A673 (cell line): ENCODE data around the gene SLC12A6. TPM values are rescaled to one million over a fixed set of nuclear protein-coding genes. Genes with fewer than 3 reads are reported as not detected.
A peak's percentile ranks its signal among the peaks of the same experiment; 100 is the strongest.

Experiments used
- BruUV-seq: library from RNA; stranded (reverse); fragments of 400-500 nt; replicated peaks from 2 replicates; lab custom pipeline; 2021; lab: Mats Ljungman, UMichigan
- CTCF ChIA-PET: fragments of 300-600 bp; sonication (Branson Sonifier 250); formaldehyde crosslinking; loops from one replicate; lab custom pipeline; 2022; ENCODE audit warnings: antibody characterized with exemption; lab: Charles Lee
- POLR2A ChIA-PET: fragments of 300-600 bp; sonication (Branson Sonifier 250); formaldehyde crosslinking; loops from one replicate; lab custom pipeline; 2022; ENCODE audit warnings: antibody characterized with exemption; ENCODE audit not compliant: low non-redundant PET; lab: Charles Lee
- DNase-seq: peaks from one replicate; pipeline ENCODE4 v3.0.0-alpha.2; 2015; ENCODE audit warnings: low spot score
- H3K27ac ChIP-seq: fragments of 200-600 bp; sonication (generic); 2 replicates; pipeline ENCODE4 v1.5.1; 2016; ENCODE audit warnings: mixed run types, low read depth, mild to moderate bottlenecking, mixed read lengths, antibody characterized with exemption, low read length; ENCODE audit not compliant: poor library complexity, severe bottlenecking
- H3K27me3 ChIP-seq: fragments of 200-600 bp; sonication (generic); replicated peaks from 2 replicates; pipeline ENCODE4 v1.6.1; 2017; ENCODE audit warnings: mixed run types, low read depth, mild to moderate bottlenecking, mixed read lengths, antibody characterized with exemption, low read length; ENCODE audit not compliant: insufficient read depth, poor library complexity
- H3K36me3 ChIP-seq: fragments of 200-600 bp; sonication (generic); 2 replicates; pipeline ENCODE4 v1.6.1; 2016; ENCODE audit warnings: mixed run types, mild to moderate bottlenecking, mixed read lengths, antibody characterized with exemption, low read length; ENCODE audit not compliant: insufficient read depth, poor library complexity, severe bottlenecking
- H3K4me1 ChIP-seq: fragments of 200-600 bp; sonication (generic); 2 replicates; pipeline ENCODE4 v1.6.1; 2017; ENCODE audit warnings: mixed run types, mild to moderate bottlenecking, mixed read lengths, antibody characterized with exemption, low read length; ENCODE audit not compliant: insufficient read depth, poor library complexity, severe bottlenecking
- H3K4me3 ChIP-seq: fragments of 200-600 bp; sonication (generic); 2 replicates; pipeline ENCODE4 v1.5.1; 2016; ENCODE audit warnings: low read depth, mixed run types, mild to moderate bottlenecking, mixed read lengths, low read length; ENCODE audit not compliant: poor library complexity, severe bottlenecking
- H3K9me3 ChIP-seq: fragments of 200-600 bp; sonication (generic); 2 replicates; pipeline ENCODE4 v1.6.1; 2016; ENCODE audit warnings: mixed run types, low read depth, mild to moderate bottlenecking, mixed read lengths, antibody characterized with exemption, low read length; ENCODE audit not compliant: poor library complexity, severe bottlenecking
- EZH2 ChIP-seq: fragments of 200-600 bp; sonication (generic); IDR thresholded peaks from 2 replicates; pipeline ENCODE4 v1.6.1; 2017; ENCODE audit warnings: borderline replicate concordance, low read depth, mild to moderate bottlenecking, mixed read lengths, antibody characterized with exemption, low read length; ENCODE audit not compliant: poor library complexity, severe bottlenecking
- intact Hi-C: fragments of 100-400 bp; cut with micrococcal nuclease; formaldehyde crosslinking; loops from one replicate; pipeline ENCODE4 v1.10.0; 2022; ENCODE audit not compliant: unreplicated experiment
- total RNA-seq: library from RNA; stranded (reverse); gene quantifications from 2 replicates; pipeline ENCODE4 v1.2.3, GENCODE V29; 2021
- TF ChIP-seq, protein P1 (sequence below): fragments of 300-800, 200-600 bp; sonication (generic); conservative IDR thresholded peaks from 2 replicates; pipeline ENCODE4 v1.5.1; 2017; ENCODE audit warnings: low read depth, mild to moderate bottlenecking, antibody characterized with exemption, low read length, moderate library complexity, mixed read lengths

SLC12A6 gene
- total RNA-seq, 1 experiment from 2014 or later, result 17.2 TPM

DNA sequence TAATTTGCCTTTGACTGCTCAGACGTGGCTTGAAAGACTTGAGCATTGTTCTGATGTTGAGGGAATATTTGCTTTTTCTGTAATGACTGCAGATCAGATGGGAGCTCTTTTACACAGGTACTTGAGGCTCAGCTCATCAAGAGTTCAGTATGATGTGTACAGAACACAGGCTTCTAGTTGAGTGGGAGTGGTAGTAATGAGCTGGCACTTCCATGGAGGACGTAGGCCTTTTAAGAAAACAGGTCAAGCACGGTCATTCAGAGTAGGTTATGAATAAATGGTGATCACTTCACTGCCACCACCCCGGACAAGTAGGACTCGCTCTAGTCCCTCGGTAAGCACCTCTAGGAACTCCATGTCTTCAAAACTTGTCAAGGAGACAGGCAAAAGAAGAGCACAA is 104.0 kb downstream of the SLC12A6 start:
- ChIA-PET POLR2A (no interaction called here), CTCF (no interaction called here)
- Histone ChIP-seq H3K4me3 (no peak overlapping the region), H3K27me3 (no peaks in the 10 kb centered on the region), H3K4me1 (no peaks in the 10 kb centered on the region), H3K9me3 (no peaks in the 10 kb centered on the region), H3K36me3 (peaks cover 14% of the 10 kb centered on the region), H3K27ac (no peak overlapping the region)
- intact Hi-C loops, result no loop called here
- no peak for DNase-seq
- no TSS peak for BruUV-seq
- TF ChIP-seq, protein P1, sequence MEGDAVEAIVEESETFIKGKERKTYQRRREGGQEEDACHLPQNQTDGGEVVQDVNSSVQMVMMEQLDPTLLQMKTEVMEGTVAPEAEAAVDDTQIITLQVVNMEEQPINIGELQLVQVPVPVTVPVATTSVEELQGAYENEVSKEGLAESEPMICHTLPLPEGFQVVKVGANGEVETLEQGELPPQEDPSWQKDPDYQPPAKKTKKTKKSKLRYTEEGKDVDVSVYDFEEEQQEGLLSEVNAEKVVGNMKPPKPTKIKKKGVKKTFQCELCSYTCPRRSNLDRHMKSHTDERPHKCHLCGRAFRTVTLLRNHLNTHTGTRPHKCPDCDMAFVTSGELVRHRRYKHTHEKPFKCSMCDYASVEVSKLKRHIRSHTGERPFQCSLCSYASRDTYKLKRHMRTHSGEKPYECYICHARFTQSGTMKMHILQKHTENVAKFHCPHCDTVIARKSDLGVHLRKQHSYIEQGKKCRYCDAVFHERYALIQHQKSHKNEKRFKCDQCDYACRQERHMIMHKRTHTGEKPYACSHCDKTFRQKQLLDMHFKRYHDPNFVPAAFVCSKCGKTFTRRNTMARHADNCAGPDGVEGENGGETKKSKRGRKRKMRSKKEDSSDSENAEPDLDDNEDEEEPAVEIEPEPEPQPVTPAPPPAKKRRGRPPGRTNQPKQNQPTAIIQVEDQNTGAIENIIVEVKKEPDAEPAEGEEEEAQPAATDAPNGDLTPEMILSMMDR, result no peak
- TF ChIP-seq EZH2, result no peak

DNA sequence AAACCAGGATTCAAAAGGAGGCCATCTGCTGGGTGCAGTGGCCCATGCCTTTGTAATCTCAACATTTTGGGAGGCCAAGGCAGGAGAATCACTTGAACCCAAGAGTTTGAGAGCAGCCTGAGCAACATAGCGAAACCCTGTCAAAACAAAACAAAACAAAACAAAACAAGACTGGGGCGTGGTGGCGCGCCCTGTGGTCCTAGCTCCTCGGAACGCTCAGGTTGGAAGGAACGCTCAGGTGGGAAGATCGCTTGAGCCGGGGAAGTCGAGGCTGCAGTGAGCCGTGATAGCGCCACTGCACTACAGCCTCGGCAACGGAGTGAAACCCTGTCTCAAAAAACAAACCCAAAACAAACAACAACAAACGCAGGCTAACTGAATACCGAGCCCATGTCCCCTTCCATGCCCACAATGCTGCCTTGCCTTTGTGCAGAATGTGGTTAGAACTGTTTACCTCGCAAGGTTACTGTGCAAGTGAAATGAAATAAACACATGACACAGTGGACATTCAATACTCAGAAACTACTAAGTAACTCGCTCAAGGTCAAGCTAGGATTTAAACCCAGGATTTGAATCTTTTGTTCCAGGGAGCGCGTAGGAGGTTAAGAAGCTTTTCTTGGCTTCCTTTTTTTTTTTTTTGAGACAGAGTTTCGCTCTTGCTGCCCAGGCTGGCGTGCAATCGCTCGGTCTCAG is 113.5 kb downstream of the SLC12A6 start:
- intact Hi-C loops, result loop anchor here (2.0 kb wide), 1 partner anchor 123 kb away; the partner anchor contains the start of gene EMC7
- ChIA-PET CTCF (interaction anchor here (0.7 kb wide), 1 partner anchor 211 kb away, joined by 5 read pairs; no protein-coding TSS in a partner anchor), POLR2A (interaction anchor here (0.6 kb wide), 1 partner anchor 89 kb away, joined by 4 read pairs; no protein-coding TSS in a partner anchor)
- TF ChIP-seq, protein P1, result no peak
- TF ChIP-seq EZH2, result no peak
- peak overlapping the region; percentile 69 for H3K4me3 ChIP-seq
- H3K36me3 ChIP-seq, result peaks cover 16% of the 10 kb centered on the region
- peaks cover 8% of the 10 kb centered on the region for H3K4me1 ChIP-seq
- no peaks in the 10 kb centered on the region for H3K27me3 ChIP-seq
- peak overlapping the region; percentile 91 for H3K27ac ChIP-seq
- TSS peak; percentile 80 for BruUV-seq
- peak; percentile 15 for DNase-seq
- H3K9me3 ChIP-seq, result no peaks in the 10 kb centered on the region

DNA sequence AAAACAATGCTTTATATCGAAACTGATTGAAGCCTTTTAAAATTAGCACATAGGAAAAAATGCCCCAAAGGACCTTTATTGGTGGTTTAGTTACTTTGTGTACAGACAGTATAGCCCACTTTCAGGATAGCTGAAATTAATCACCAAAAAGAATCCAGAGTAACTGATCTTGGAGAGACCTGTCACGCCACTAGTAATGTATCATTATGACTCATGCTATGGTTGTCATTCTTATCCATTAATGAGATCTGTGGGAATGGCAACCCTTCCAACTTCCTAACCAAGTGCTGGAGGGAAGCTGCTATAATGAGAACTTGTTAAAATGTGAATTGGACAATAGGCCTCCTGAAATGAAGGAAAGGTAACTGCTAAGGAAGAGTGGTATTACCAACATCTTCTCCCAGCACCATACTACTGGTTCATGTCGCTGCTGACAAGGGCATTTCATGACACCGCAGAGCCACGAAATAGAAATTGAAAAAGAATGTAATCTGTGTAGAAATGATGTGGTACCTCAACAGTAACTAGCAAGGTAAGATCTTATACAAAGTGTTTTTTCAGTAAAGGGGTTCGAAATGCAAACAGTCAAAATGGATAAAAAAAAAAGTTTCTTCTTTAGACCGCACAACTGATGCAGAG is 119.9 kb downstream of the SLC12A6 start:
- TF ChIP-seq EZH2, result no peak
- TF ChIP-seq, protein P1, result no peak
- peak; percentile 21 for DNase-seq
- no peaks in the 10 kb centered on the region for H3K36me3 ChIP-seq
- no peak overlapping the region for H3K4me3 ChIP-seq
- ChIA-PET POLR2A (no interaction called here), CTCF (no interaction called here)
- no peaks in the 10 kb centered on the region for H3K27me3 ChIP-seq
- no peaks in the 10 kb centered on the region for H3K9me3 ChIP-seq
- intact Hi-C loops, result no loop called here
- H3K27ac ChIP-seq, result no peak overlapping the region
- no peaks in the 10 kb centered on the region for H3K4me1 ChIP-seq
- no TSS peak for BruUV-seq
